ENCODE results near the gene PCBP1. TPM values are rescaled to one million over a fixed set of nuclear protein-coding genes. Genes with fewer than 3 reads are reported as not detected.

Gene PCBP1
- total and polyA plus RNA-seq, 9 of the 15 experiments (the other 6 are each of a cell fraction or from before 2014, with no cell fraction given), result 19.2 to 407 (median 78.1) TPM

DNA sequence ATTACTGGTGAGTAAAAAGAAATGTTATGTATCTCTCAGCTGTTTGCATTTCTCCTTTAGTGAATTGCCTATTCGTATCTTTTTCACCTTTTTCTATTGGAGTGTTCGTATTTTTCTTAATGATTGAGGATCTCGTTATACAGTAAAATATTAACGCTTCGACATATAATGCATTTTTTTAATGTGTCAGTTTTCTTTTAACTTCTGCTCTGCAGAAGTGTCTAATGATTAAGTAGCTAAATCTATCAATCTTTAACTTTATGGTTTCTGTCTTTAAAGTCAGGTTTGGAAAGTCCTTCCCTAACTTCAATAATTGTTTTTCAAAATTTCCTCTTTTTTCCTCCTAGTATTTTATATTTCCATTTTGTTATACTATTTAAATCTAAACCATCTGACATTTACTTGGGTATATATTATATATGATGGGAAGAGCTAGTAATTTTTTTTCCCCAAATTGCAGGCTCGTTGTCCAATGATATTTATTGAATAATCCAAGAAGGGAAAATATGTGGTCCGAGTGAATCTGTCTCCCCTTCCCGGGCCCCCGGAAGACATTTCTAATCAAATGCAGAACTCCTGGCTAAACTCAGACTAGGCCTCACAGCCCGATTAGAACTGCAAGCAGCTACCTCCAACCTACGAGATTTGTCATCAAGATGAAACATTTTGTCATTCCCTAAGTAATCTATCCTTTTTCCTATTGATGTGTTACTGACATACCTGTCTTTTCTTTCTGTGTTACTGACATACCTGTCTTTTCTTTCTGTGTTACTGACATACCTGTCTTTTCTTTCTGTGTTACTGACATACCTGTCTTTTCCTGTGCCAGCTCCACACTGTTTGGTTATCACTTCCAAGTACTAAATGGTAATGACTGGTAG, 17.2 kb downstream of the PCBP1 start (continued):
- TF ChIP-seq, protein P1, sequence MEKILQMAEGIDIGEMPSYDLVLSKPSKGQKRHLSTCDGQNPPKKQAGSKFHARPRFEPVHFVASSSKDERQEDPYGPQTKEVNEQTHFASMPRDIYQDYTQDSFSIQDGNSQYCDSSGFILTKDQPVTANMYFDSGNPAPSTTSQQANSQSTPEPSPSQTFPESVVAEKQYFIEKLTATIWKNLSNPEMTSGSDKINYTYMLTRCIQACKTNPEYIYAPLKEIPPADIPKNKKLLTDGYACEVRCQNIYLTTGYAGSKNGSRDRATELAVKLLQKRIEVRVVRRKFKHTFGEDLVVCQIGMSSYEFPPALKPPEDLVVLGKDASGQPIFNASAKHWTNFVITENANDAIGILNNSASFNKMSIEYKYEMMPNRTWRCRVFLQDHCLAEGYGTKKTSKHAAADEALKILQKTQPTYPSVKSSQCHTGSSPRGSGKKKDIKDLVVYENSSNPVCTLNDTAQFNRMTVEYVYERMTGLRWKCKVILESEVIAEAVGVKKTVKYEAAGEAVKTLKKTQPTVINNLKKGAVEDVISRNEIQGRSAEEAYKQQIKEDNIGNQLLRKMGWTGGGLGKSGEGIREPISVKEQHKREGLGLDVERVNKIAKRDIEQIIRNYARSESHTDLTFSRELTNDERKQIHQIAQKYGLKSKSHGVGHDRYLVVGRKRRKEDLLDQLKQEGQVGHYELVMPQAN (IDR thresholded peaks at IDR 0.05; ENCODE audit: borderline replicate concordance), result 0 out of 2 replicates have a peak, but pooled peaks have one; percentile 38
- TF ChIP-seq RBM14 (IDR thresholded peaks at IDR 0.05; ENCODE audit: borderline replicate concordance, insufficient read depth, low read depth, low read length) (no peak), HOXB6 (CRISPR knock-in tag; IDR thresholded peaks at IDR 0.05; ENCODE audit: borderline replicate concordance) (0 out of 2 replicates have a peak, but pooled peaks have one; percentile 15), CREM (IDR thresholded peaks at IDR 0.05; ENCODE audit: low read depth) (peak; percentile 55; the same call in 1 of the 2 replicates), ZFX (CRISPR knock-in tag; IDR thresholded peaks at IDR 0.05) (peak; percentile 96), KDM4B (IDR thresholded peaks at IDR 0.05; ENCODE audit: borderline replicate concordance in 2 of 2, low read depth in 1 of 2) (no peak), U2AF2 (optimal IDR thresholded peaks at IDR 0.05; ENCODE audit: low read depth, low read length) (no peak), ZNF146 (CRISPR knock-in tag; IDR thresholded peaks at IDR 0.05; ENCODE audit: unreplicated experiment) (no peak), MTA3 (IDR thresholded peaks at IDR 0.05; ENCODE audit: borderline replicate concordance) (0 out of 2 replicates have a peak, but pooled peaks have one; percentile 27), HDAC3 (IDR thresholded peaks at IDR 0.05; ENCODE audit: borderline replicate concordance, partially characterized antibody) (peak; percentile 35), MEF2D (tag; conservative IDR thresholded peaks at IDR 0.05; ENCODE audit: low read depth) (0 out of 2 replicates have a peak, but pooled peaks have one; percentile 28), ASH1L (IDR thresholded peaks at IDR 0.05; ENCODE audit: borderline replicate concordance, low read depth, partially characterized antibody) (peak; percentile 7), ARID1B (IDR thresholded peaks at IDR 0.05) (peak; percentile 24), PHB (CRISPR knock-in tag; IDR thresholded peaks at IDR 0.05) (no peak), NEUROD1 (IDR thresholded peaks at IDR 0.05; ENCODE audit: borderline replicate concordance, low read depth, low read length, partially characterized antibody) (peak; percentile 95), TAF9B (IDR thresholded peaks at IDR 0.05; ENCODE audit: partially characterized antibody) (peak; percentile 30), CHCHD3 (CRISPR knock-in tag; IDR thresholded peaks at IDR 0.05) (no peak), BHLHE40 (IDR thresholded peaks at IDR 0.05; ENCODE audit: low read length) (no peak), RBBP5 (IDR thresholded peaks at IDR 0.05; ENCODE audit: borderline replicate concordance, insufficient read depth, low read length, poor library complexity, severe bottlenecking) (no peak), TCF7L2 (IDR thresholded peaks at IDR 0.05; ENCODE audit: low read depth, low read length) (no peak)
- TF ChIP-seq, protein P2, sequence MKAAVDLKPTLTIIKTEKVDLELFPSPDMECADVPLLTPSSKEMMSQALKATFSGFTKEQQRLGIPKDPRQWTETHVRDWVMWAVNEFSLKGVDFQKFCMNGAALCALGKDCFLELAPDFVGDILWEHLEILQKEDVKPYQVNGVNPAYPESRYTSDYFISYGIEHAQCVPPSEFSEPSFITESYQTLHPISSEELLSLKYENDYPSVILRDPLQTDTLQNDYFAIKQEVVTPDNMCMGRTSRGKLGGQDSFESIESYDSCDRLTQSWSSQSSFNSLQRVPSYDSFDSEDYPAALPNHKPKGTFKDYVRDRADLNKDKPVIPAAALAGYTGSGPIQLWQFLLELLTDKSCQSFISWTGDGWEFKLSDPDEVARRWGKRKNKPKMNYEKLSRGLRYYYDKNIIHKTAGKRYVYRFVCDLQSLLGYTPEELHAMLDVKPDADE (conservative IDR thresholded peaks at IDR 0.05; ENCODE audit: control insufficient read depth, low read depth, low read length), result 0 out of 2 replicates have a peak, but pooled peaks have one; percentile 43

Measured in K562 (cell line).